Cerebellar nuclear complex (tissue), 1 donor: ENCODE measurements around the gene INPP5J.

ENCODE experiments used
- DNase-seq, 2 experiments: peaks; one replicate each; lab custom pipeline; 2025; lab: John Stamatoyannopoulos, UW

Gene INPP5J

DNA sequence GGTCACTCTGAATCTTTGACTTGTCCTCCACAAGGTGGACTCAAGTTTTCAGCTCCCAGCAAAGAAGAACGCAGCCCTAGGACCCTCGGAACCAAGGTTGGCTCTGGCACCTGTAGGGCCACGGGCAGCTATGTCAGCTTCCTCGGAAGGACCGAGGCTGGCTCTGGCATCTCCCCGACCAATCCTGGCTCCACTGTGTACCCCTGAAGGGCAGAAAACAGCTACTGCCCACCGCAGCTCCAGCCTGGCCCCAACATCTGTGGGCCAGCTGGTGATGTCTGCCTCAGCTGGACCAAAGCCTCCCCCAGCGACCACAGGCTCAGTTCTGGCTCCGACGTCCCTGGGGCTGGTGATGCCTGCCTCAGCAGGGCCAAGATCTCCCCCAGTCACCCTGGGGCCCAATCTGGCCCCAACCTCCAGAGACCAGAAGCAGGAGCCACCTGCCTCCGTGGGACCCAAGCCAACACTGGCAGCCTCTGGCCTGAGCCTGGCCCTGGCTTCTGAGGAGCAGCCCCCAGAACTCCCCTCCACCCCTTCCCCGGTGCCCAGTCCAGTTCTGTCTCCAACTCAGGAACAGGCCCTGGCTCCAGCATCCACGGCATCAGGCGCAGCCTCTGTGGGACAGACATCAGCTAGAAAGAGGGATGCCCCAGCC is 2.2 kb downstream of the INPP5J start:
- no peak for DNase-seq

GRCh38 chr22:31125521-31126117 is 2.9 kb downstream of the INPP5J start:
- no peak for DNase-seq

GRCh38 chr22:31126128-31126868 is 3.5 kb downstream of the INPP5J start:
- no peak for DNase-seq

DNA sequence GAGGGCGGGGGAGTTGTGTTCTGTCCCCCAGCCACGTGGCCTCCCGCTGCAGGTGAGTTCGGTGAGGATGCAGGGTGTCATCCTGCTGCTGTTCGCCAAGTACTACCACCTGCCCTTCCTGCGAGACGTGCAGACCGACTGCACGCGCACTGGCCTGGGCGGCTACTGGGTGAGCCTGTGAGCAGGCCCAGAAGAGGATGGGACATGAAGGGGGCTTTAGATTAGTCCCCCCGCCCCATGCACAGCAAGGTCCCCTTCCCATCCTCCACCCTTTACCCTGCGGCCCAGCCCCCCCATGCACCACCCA is 4.1 kb downstream of the INPP5J start:
- no peak for DNase-seq

GRCh38 chr22:31127181-31127772 is 4.5 kb downstream of the INPP5J start:
- DNase-seq = no peak

GRCh38 chr22:31128156-31128555 is 5.4 kb downstream of the INPP5J start:
- no peak for DNase-seq

DNA sequence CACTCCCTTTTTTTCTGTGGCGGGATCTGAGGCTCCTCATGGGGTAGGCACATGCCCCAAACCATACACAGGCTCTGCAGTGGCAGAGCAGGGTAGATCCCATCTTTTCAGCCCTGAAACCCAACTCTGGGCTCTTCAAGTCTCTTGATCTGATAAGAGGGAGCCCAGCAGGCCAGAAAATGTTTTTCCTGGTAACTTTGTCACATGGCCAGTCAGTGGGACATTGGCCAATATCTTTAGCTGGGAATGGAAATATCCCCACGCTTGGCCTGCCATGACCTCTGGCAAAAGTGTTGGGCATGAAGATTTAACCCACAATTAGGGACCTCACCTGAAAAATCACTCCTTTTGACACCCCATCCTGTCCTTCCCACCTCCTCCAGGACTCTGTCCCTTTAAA is 8.1 kb downstream of the INPP5J start:
- no peak for DNase-seq

GRCh38 chr22:31133911-31134310 is 11.1 kb downstream of the INPP5J start:
- DNase-seq = no peak

DNA sequence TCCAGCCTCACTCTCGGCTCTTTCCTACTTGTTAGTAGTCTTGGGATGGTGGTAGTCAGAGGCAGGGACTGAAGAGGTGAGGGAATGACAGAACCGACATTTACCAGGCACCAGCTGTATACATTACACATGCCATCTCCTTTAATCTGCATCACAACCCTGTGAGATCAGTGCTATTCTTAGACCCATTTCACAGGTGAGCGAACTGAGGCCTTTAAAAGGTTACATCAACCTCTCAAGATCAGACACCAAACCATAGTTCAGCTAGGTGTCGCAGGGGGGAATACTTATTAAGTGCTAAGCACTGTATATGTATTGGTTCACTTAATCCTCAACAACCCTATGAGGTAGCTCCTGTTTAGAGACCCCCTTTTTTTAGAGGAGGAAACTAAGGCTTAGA is 11.9 kb downstream of the INPP5J start:
- DNase-seq = no peak

GRCh38 chr22:31135706-31136105 is 12.9 kb downstream of the INPP5J start:
- DNase-seq = no peak

- DNase-seq = no peak
Measured at GRCh38 chr22:31136155-31136554, 13.4 kb downstream of the INPP5J start.

GRCh38 chr22:31136711-31137110 is 13.9 kb downstream of the INPP5J start:
- DNase-seq = no peak

DNA sequence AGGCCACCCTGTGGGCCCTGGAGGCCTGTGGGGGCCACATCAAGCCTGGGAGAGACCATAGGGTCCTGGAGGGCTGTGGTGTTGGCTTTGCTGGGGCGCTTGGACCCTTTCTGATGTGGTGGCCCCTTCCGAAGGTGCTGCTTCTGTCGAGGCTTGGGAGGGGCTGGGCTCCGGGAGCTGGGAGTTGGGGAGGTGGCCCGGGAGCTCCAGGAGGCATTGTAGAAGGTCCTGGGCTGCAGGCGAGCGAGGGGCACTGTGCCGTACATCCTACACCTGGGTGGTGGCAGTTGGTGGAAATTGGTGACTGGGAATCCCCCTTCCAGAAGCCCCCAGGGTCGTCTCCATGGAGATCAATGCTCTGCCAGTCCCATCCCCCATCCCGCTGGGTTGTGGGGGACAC is 15.0 kb downstream of the INPP5J start:
- DNase-seq = no peak

DNA sequence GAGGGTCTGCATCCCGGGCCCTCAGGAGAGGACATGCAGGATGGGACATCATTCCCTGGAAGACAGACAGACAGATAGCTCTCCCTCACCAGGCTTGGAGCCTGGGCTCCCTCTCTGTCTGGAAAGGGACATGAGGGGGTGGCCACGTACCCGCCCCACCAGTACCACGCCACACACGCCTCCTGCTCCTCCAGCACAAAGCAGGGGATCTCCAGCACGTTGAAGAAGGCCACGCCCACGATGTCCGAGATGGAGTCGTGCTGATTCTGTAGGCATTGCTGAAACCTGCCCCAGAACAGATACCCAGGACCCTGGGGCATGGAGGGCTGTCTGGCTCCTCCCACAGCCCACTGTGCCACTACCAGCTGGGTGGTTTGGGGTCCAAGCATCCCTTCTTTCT is 15.4 kb downstream of the INPP5J start:
- no peak for DNase-seq

- no peak for DNase-seq
Measured at GRCh38 chr22:31139066-31139465, 16.3 kb downstream of the INPP5J start.

DNA sequence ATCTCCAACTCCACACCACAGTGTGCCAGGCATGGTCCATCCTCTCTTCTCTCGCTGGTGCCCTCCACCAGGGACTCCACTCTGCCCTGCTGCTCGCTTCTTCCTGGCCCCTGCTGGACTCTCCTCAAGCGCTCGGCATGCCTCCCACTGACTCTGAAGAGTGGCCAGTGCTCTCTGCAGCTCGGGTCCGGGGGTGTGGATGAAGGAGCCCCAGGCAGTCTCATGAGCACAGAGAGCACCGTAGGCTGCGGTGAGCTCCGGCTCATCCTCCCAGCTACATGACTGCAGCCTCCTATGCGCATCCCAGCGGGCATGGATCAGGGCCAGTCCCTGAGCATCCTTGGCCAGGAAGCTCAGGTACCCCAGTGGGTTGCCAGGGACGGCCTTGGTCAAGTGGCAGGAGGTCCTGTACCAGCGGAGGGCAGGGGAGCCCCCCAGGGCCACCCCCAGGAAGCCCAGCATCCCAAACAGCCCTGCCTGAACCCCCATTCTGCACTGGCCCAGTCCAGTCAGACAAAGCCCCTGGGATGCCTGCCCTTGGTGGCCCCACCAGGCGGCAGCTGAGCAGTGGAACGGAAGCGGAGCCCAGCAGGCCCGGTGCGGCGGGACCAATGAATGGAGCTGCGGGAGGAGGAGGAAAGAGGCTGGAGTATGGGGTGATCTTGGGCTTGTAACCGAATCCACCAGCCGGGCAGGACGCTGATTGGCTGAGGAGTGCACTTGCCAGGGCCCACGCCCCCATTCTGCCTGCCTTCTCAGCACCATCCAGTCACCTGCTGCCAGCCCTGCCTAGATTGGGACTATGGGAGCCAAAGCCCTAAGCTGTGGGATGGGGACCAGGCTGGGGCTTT is 17.3 kb downstream of the INPP5J start, which contains the start of gene PLA2G3:
Gene PLA2G3, minus strand, starts transcription at position 643 of the 851 bp plus-strand sequence. Its CDS starts 154 bp downstream, at position 489.
- DNase-seq = no peak

DNA sequence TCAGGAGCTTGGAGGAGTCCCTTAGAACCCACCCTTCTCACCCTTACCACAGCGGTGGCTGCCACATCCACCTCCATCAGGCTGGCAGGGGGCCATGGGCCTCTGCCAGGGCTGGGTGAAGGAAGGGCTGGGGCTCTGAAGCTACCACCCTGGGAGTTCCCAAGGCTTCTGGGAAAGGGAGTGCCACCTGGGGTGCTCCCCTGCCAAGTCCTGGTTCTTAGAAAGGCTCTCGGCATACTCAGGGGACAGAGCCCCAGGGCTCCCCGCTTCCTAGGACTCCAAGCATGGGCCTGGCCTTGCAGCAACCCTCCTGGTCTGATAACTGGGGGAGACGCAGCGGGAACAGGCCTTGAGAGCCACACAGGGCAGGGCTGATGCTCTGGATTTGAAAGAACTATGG is 18.0 kb downstream of the INPP5J start:
- DNase-seq = no peak

GRCh38 chr22:31141551-31141950 is 18.8 kb downstream of the INPP5J start:
- DNase-seq = no peak

DNA sequence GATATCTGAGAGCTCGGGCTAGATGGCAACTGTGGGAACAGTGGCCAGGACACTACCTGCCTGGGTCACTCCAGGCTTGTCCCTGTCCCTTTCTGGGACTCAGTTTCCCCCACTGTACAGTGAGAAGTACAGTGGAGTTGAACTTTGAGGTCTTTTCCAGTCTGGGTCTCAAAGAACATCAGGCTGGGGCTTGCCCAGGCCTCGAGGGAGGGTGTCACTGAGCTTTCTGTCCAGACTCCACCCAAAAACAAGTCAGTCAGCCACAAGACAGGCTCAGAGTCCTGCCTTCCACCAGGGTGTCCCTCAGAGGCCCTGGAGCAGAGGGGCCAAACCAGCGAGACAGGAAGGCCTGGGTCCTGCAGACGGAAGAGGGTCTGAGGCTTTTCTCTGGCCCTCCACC is 19.5 kb downstream of the INPP5J start:
- DNase-seq = no peak

- no peak for DNase-seq
Measured at GRCh38 chr22:31143038-31143437, 20.3 kb downstream of the INPP5J start.

DNA sequence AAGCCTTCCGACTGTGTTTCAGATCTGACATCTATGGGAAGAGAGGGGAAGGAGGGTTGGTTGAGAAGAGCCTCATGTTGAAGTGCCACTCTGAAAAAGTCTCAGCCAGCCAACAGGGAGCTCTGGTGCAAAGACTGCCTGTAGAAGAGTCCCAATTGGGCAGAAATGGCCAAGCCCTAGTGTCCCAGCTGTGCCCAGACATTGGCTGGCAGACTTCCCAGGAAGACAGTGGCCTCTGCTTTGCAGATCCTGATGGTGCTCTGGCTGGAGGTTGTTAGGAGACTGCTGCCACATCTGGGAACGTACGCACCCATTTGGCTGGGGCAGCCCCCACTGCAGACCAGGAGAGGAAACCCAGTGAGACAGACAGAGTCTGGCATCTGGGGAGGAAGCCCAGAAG is 20.8 kb downstream of the INPP5J start:
- no peak for DNase-seq

GRCh38 chr22:31144223-31144622 is 21.5 kb downstream of the INPP5J start:
- DNase-seq = no peak
